NOMO-1 treated with dmso at 0.1 percent for 144 hours (cell line): ENCODE results near the gene PCBP2.

Experiments
- DNase-seq: peaks from one replicate; lab custom pipeline; 2025; ENCODE audit not compliant: unreplicated experiment; lab: John Stamatoyannopoulos, UW

Gene PCBP2

DNA sequence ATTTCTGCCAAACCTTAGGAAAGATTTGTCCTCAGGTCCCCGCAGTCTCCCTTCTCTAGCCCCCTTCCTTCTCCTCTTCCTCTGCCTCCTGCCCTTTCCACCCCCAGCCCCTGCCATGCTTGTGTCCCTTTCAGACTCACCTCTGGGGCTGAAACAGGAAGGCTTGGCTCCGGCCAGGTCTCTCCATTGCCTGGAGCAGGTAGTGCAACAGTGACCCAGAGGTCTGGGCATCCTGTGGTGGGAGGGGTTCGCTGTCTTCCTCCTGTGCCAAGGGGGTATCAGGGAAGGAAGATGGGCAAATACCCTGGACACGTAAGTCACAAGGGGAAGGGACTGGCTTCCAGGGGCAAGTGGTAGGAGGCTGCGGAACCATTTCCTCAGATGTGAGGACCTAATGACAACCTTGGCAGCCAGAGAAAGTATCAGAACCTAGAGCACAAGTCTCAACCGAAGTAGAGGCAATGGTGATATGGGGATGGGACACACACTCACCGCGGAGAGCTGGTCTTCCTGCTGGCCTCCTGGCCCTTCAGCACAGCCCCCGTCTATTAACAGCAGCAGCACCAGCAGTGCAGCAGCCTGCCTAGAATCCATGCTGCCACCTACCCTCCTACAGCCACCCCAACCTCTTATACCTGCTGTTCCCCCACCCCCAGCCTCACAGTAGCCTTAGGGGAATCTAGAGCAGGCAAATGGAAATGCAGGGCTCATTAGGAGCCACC lies 55.1 kb downstream of the PCBP2 start, which contains the start of gene NPFF:
NPFF (minus strand) TSS at position 604 of the 722 bp plus-strand sequence; CDS start at position 594, 10 bp downstream.
- no peak for DNase-seq

- no peak for DNase-seq
Measured at GRCh38 chr12:53507603-53507885, 55.6 kb downstream of the PCBP2 start.

DNA sequence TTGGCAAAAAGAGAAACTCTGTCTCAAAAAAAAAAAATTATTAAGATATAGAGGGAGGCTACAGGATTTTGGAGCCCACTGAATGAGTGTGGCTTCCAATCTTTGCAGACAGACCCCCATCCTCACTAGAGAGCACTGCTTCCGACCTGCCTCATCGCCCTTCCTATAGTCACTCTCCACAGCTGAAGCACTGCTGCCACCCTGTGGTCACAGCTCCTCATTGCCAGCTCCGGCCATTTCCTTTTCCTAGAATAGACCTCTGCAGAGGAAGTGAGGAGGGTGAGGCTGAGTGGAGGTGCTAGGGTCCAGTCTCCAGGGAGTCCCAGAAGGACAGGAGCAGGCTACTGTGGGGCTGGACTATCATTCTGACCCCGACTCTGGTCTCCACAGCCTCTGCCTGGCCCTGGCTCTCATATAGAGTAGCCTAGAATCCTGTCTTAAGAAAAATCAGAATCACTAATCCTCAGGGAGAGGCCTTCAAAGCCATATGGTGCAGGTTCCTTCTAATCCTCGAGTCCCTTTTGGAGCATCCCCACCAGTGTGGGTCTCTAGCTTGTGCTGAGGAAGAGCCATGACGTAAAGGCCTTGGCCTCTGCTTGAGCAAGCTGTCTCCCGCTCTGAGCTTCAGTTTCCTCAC lies 56.8 kb downstream of the PCBP2 start:
- peak; percentile 70 for DNase-seq

GRCh38 chr12:53510181-53510812 lies 58.4 kb downstream of the PCBP2 start:
- DNase-seq = no peak

- no peak for DNase-seq
Measured at GRCh38 chr12:53513712-53514410, 62.0 kb downstream of the PCBP2 start.

DNA sequence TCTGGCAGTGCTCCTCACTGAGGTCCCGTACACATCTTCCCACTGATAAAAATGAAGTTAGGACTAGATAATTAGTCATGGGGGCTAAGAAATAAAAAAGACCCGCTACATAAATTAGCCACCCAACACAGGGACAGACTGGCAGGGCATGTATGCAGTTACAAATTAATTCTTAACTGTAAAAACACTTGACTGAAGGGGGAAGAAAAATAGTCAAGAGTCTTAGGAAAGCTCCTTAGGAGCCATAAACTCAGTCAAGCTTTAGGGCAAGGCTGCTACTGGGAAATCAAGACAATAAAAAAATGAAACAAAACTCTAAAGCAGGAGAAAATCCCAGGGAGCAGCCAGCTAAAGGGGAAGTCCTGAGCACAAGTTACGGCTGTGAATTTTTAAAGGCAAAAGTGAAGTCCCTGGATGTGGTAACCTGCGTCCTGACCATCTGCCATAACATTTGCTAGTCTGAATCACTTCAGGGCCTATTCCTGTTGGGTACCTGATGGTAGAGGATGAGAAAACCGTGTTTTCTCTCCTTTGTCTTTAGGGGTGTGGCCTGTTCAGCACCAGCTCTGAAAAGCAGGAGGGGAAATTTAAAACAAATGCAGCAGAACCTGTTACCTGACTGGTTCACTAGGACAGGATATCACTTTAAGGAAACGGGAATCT lies 62.9 kb downstream of the PCBP2 start:
- no peak for DNase-seq

DNA sequence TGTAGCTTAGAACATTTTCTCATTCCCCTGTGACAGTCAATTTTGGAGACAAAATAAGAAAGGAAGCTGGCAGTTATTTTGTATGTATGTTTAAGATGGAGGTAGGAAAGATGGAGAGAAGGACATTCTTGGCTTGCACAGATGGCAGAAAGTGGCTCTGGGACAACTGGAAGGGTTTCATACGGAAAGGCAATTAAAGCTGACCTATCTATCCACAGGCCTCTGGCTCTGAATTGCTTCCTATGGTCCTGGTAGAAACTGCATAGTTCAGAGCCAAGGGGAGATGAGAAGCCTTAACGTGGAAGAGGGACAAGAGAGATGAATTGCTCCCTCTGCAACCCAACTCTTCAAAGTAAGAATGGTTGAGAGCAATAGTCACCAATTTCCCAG lies 63.4 kb downstream of the PCBP2 start:
- DNase-seq = no peak

DNA sequence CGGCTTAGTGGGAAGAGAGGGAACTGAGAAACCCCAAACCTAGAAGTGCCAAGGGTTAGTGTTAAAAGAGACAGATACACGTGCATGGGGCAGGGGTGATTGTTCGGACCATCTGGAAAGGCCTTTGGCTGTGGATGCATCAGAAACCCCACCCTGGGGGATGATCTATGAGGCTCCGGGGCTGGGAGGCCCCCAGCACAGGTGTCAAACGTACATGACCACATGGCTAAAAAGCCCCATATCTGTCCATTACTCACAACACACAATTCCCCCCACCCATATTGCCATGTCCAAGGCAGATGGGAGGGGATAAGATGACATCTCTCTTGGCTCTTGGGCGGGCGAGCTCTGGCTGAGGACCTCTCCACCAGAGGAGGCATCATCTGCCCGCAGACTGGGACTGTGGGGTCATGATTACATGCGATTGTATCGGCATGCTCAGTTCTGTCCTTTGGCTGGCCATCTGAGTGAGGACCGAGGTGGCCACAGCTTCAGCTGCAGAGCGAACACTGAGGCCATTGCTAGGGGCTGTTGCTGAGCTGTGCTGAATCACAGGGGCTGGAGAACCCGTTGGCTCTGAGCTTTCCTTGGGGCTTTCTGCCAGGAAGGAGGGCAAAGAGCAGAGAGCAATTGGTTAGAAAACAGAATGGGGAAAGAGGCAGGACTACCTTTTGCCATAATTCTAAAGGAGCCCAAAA lies 65.0 kb downstream of the PCBP2 start:
- no peak for DNase-seq

- DNase-seq = no peak
Measured at GRCh38 chr12:53518381-53518780, 66.5 kb downstream of the PCBP2 start.

DNA sequence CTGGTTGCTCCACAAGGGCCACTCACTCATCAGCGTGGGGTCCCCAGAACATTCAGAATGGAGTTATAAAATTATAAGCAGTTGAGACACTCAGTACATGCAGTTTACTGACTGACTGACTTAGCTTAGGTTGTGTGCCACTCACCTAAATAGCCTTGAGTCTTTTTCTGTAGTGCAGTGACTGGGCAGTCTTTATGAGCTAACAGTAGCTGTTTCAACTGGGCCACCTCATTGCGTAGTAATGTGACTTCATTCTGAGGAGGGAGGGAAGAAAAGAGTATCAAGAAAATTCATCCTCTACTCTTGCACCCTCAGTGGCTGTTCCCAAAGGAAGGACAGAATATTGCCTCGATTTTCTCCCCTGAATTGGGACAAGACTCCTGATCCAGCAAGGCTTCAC lies 71.2 kb downstream of the PCBP2 start:
- DNase-seq = no peak

GRCh38 chr12:53524476-53524875 lies 72.6 kb downstream of the PCBP2 start:
- DNase-seq = no peak

GRCh38 chr12:53530061-53530460 lies 78.2 kb downstream of the PCBP2 start:
- DNase-seq = no peak
